H1 (cell line): ENCODE results near the gene BTBD9.

Experiments used
- ATF3 ChIP-seq: IDR thresholded peaks from 2 replicates; pipeline ENCODE4 v1.6.1; 2011; ENCODE audit warnings: low read depth, mild to moderate bottlenecking, low read length; ENCODE audit not compliant: insufficient read depth
- CREB1 ChIP-seq: IDR thresholded peaks from 2 replicates; pipeline ENCODE4 v1.6.1; 2012; ENCODE audit warnings: inconsistent platforms
- CTCF ChIP-seq, 3 experiments: IDR thresholded peaks; 1 replicate in 2 of 3; 2 replicates in 1 of 3; pipeline versions ENCODE4 v1.5.1 to v1.6.1; 2011; ENCODE audit warnings: low read length in 3 of 3, mild to moderate bottlenecking in 3 of 3, inconsistent platforms in 2 of 3, low read depth in 1 of 3, moderate library complexity in 1 of 3; ENCODE audit not compliant: insufficient read depth in 1 of 3; ENCODE audit errors: control extremely low read depth in 1 of 3
- EP300 ChIP-seq, 2 experiments: IDR thresholded peaks; 1 replicate in 1 of 2; 2 replicates in 1 of 2; pipeline ENCODE4 v1.6.1; 2011 to 2012; ENCODE audit warnings: low read depth in 2 of 2, low read length in 2 of 2, mild to moderate bottlenecking in 2 of 2, borderline replicate concordance in 1 of 2, inconsistent platforms in 1 of 2, moderate library complexity in 1 of 2
- EZH2 ChIP-seq: fragments of 200-600 bp; sonication (generic); IDR thresholded peaks from 2 replicates; pipeline ENCODE4 v1.7.1; 2012; ENCODE audit warnings: low read depth, mild to moderate bottlenecking, moderate library complexity, low read length, inconsistent platforms; ENCODE audit not compliant: severe bottlenecking
- FOSL1 ChIP-seq: IDR thresholded peaks from 2 replicates; pipeline ENCODE4 v1.6.1; 2011; ENCODE audit warnings: mild to moderate bottlenecking, low read depth, low read length, moderate library complexity; ENCODE audit not compliant: insufficient read depth
- HDAC2 ChIP-seq, 2 experiments: fragments of 300-600 bp in 1 of 2; sonication (generic) in 1 of 2; IDR thresholded peaks; 2 replicates each; pipeline ENCODE4 v1.6.1; 2011 to 2012; ENCODE audit warnings: low read depth in 2 of 2, low read length in 2 of 2, mild to moderate bottlenecking in 2 of 2, moderate library complexity in 2 of 2, borderline replicate concordance in 1 of 2, inconsistent platforms in 1 of 2
- MAFK ChIP-seq: IDR thresholded peaks from 2 replicates; pipeline ENCODE4 v1.6.1; 2012; ENCODE audit warnings: low read depth, mild to moderate bottlenecking, improper control_type of control experiment, low read length
- NRF1 ChIP-seq: IDR thresholded peaks from 2 replicates; pipeline ENCODE4 v1.6.1; 2011; ENCODE audit warnings: mild to moderate bottlenecking, low read depth, low read length, improper control_type of control experiment
- POLR2AphosphoS5 ChIP-seq: IDR thresholded peaks from 2 replicates; pipeline ENCODE4 v1.6.1; 2011; ENCODE audit warnings: low read depth, low read length
- RFX5 ChIP-seq: IDR thresholded peaks from 2 replicates; pipeline ENCODE4 v1.6.1; 2011; ENCODE audit warnings: low read depth, low read length, improper control_type of control experiment, borderline replicate concordance
- TAF1 ChIP-seq: IDR thresholded peaks from 2 replicates; pipeline ENCODE4 v1.6.1; 2011; ENCODE audit warnings: mild to moderate bottlenecking, low read depth, low read length
- TF ChIP-seq, protein P1 (sequence below): IDR thresholded peaks from 2 replicates; pipeline ENCODE4 v1.6.1; 2012; ENCODE audit warnings: inconsistent platforms
- TF ChIP-seq, protein P2 (sequence below): IDR thresholded peaks from 2 replicates; pipeline ENCODE4 v1.6.1; 2012; ENCODE audit warnings: low read length, inconsistent platforms

DNA sequence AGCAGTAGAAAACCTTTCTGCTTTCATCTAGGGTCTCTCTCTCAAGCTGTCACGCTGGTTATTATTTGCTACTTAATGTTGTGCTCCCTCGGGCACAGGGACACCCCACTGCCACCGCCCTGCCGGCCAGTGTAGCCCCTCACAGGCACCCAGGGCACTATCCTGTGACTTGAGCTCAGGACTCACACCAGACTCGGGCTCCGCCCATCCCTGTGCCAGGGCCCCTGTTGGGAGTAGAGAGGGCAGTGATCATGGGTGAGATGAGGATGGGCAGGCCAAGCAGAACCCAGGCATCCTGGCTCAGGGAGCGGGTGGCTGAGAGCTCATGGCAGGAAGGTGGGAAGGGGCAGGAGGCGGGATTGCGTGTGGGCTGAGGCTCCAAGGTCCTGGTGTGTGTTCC is 448.3 kb downstream of the BTBD9 start:
- TF ChIP-seq CTCF (IDR thresholded peaks at IDR 0.05; ENCODE audit: control extremely low read depth in 1 of 3, insufficient read depth in 1 of 3, low read depth in 1 of 3, low read length in 3 of 3) (no peak), MAFK (no peak), NRF1 (no peak), EZH2 (no peak), RFX5 (no peak), EP300 (IDR thresholded peaks at IDR 0.05; ENCODE audit: borderline replicate concordance in 1 of 2, low read depth in 2 of 2, low read length in 2 of 2) (no peak), POLR2AphosphoS5 (no peak), HDAC2 (IDR thresholded peaks at IDR 0.05; ENCODE audit: borderline replicate concordance in 1 of 2, low read depth in 2 of 2, low read length in 2 of 2) (no peak), FOSL1 (no peak), ATF3 (no peak), CREB1 (no peak), TAF1 (no peak)
- TF ChIP-seq, protein P1, sequence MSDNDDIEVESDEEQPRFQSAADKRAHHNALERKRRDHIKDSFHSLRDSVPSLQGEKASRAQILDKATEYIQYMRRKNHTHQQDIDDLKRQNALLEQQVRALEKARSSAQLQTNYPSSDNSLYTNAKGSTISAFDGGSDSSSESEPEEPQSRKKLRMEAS = no peak
- TF ChIP-seq, protein P2, sequence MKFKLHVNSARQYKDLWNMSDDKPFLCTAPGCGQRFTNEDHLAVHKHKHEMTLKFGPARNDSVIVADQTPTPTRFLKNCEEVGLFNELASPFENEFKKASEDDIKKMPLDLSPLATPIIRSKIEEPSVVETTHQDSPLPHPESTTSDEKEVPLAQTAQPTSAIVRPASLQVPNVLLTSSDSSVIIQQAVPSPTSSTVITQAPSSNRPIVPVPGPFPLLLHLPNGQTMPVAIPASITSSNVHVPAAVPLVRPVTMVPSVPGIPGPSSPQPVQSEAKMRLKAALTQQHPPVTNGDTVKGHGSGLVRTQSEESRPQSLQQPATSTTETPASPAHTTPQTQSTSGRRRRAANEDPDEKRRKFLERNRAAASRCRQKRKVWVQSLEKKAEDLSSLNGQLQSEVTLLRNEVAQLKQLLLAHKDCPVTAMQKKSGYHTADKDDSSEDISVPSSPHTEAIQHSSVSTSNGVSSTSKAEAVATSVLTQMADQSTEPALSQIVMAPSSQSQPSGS = no peak
